ENCODE results near the gene SCAND1.

The SCAND1 gene

DNA sequence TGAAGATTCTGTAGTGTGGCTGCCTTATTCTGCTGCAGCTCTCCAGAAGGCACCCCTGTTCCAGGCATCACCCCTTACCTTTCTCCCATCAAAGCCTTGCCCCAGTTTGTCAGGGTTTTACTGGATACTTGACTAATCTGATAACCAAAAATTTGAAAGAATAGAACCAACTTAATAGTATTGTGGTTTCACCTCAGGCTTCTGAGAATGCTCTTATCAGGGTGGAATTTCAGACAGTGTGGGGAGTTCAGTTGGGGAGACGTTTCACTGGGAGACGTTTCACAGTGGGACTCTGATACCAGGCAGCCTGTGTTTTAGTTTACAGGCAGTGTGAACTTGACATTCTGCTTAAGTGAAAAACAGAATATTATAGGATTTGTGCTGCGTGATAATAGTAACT is 50.5 kb downstream of the SCAND1 start:
- DNase-seq = no peak
